Kidney (tissue), 14 donors: Measurements from ENCODE around the gene SYT11. TPM values are rescaled to one million over a fixed set of nuclear protein-coding genes. Genes with fewer than 3 reads are reported as not detected.
A peak's percentile ranks its signal among the peaks of the same experiment; 100 is the strongest.

Experiments used
- DNase-seq, 5 donors: peaks; one replicate each; pipeline ENCODE4 v3.0.0-alpha.2; 2013 to 2020
- FAIRE-seq: peaks from 2 replicates; lab custom pipeline; 2012; peaks lifted over from hg19 to GRCh38; lab: Jason Lieb, UNC
- H3K27ac ChIP-seq, 2 donors: one replicate each; pipeline ENCODE4 v1.7.0; 2013; ENCODE audit warnings: low read depth in 2 of 2, low read length in 2 of 2, inconsistent platforms in 1 of 2
- H3K27me3 ChIP-seq: one replicate; pipeline ENCODE4 v1.7.1; 2013; ENCODE audit warnings: low read length, inconsistent platforms; ENCODE audit not compliant: control insufficient read depth, insufficient read depth
- H3K36me3 ChIP-seq, 3 donors: one replicate each; pipeline versions ENCODE4 v1.7.0 to v1.7.1; 2013; ENCODE audit warnings: low read length in 3 of 3, control low read depth in 1 of 3, inconsistent platforms in 1 of 3; ENCODE audit not compliant: insufficient read depth in 3 of 3, control insufficient read depth in 2 of 3
- H3K4me1 ChIP-seq, 3 donors: one replicate each; pipeline versions ENCODE4 v1.7.0 to v1.7.1; 2013; ENCODE audit warnings: low read length in 3 of 3, inconsistent platforms in 1 of 3, low read depth in 1 of 3; ENCODE audit not compliant: control insufficient read depth in 2 of 3, insufficient read depth in 2 of 3
- H3K4me3 ChIP-seq, 3 donors: one replicate each; pipeline versions ENCODE4 v1.7.0 to v1.8.1; 2013; ENCODE audit warnings: low read length in 3 of 3, control low read depth in 1 of 3, inconsistent platforms in 1 of 3
- H3K9ac ChIP-seq, 3 donors: one replicate each; pipeline versions ENCODE4 v1.7.0 to v1.7.1; 2013; ENCODE audit warnings: low read length in 3 of 3, control low read depth in 1 of 3, inconsistent platforms in 1 of 3
- H3K9me3 ChIP-seq, 3 donors: one replicate each; pipeline versions ENCODE4 v1.7.0 to v1.7.1; 2013; ENCODE audit warnings: low read length in 3 of 3, control low read depth in 1 of 3, inconsistent platforms in 1 of 3; ENCODE audit not compliant: control insufficient read depth in 2 of 3, insufficient read depth in 1 of 3
- CTCF ChIP-seq: IDR thresholded peaks from 3 replicates; pipeline ENCODE4 v1.5.1; 2012; ENCODE audit warnings: mild to moderate bottlenecking, moderate library complexity, borderline replicate concordance; ENCODE audit not compliant: insufficient read depth; ENCODE audit errors: extremely low read depth
- intact Hi-C: fragments of 100-400 bp; cut with DNase I; formaldehyde crosslinking; loops from one replicate; pipeline ENCODE4 v1.11.1; 2022
- polyA plus RNA-seq: library from polyadenylated mRNA; stranded (reverse); fragments of 350-450 nt; fragmentation: Illumina TruSeq; extraction: RNeasy Lipid Tissue Mini Kit (QIAGEN cat#74804); gene quantifications from one replicate; pipeline ENCODE4 v1.2.3, GENCODE V29; 2014; ENCODE audit warnings: low read depth, low replicate concordance; ENCODE audit not compliant: insufficient read depth
- total RNA-seq: library from RNA; stranded (reverse); fragmentation: NEBNext Ultra II Directional; extraction: Animal tissue kit (Norgen Biotek cat#: 25700); gene quantifications from one replicate; pipeline ENCODE4 v1.2.1, GENCODE V29; 2021
- donor health status: control.
- donor health status: control.
- donor health status: control.
- donor health status: control.
- donor health status: control.
- donor health status: DM: yes; HTN: yes; CAD: no.
- donor health status: Normal renal cell carcinoma (clear cell type).

The SYT11 gene
- total and polyA plus RNA-seq, 2 donors from 2014 or later = 8.4 to 16.8 TPM

DNA sequence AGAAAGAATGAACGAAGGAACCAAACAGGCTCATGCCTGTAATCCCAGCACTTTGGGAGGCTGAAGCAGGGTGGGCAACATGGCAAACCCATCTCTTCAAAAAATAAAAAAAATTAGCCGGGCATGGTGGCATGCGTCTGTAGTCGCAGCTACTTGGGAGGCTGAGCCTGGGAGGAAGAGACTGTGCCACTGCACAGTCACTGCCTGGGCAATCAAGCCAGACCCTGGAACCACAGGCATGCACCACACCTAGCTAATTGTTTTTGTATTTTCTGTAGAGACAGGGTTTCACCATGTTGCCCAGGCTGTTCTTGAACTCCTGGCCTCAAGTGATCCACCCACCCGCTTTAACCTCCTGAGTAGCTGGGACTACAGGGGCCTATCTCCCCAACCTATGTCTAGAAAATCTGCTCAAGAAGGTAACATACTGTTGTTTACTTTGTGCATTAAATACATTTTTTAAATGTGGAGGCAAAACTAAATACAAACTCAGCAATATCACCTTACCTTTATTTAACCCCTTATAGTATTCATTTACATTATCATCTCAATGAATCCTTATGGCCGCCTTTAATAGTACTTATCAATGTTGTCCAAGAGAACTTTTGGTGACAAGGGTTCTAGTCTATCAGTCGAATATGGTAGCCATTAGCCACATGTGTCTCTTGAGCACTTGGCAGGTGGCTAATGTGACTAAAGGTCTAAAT lies 72.1 kb downstream of the SYT11 start:
- DNase-seq = no peak
- no peak for FAIRE-seq
- Histone ChIP-seq H3K27me3 (no peaks in the 10 kb centered on the region), H3K9ac (peak overlapping the region in 2 of 3 donors; percentile 24 to 58), H3K27ac (peak overlapping the region in 1 of 2 donors; percentile 57), H3K4me1 (peaks cover 3 to 19% (median 9%) of the 10 kb centered on the region in 3 donors), H3K9me3 (no peaks in the 10 kb centered on the region), H3K4me3 (peak overlapping the region in 2 of 3 donors; percentile 45 to 55), H3K36me3 (peaks cover 12 to 42% (median 16%) of the 10 kb centered on the region in 3 donors)
- intact Hi-C loops = no loop called here
- TF ChIP-seq CTCF = no peak

DNA sequence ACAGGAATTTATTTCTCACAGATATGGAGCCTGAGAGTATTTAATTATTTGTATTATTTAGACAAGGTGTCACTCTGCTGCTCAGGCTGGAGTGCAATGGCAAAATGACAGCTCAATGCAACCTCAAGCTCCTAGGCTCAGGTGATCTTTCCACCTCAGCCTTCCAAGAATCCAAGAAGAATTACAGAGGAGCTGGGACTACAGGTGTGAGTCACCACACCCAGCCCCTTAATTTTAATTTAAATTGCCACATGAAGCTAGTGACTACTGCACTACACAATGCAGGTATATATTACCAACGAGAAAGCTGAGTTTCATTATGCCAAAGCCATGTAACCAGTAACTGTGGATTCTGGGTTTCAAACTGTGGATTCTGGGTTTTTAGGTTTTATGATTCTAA lies 72.7 kb downstream of the SYT11 start:
- no peaks in the 10 kb centered on the region for H3K9me3 ChIP-seq
- no peak for TF ChIP-seq CTCF
- H3K4me1 ChIP-seq = peaks cover 3 to 19% (median 9%) of the 10 kb centered on the region in 3 donors
- peak overlapping the region in 2 of 3 donors; percentile 45 to 55 for H3K4me3 ChIP-seq
- FAIRE-seq (no peak), DNase-seq (no peak)
- peaks cover 6 to 36% (median 11%) of the 10 kb centered on the region in 3 donors for H3K36me3 ChIP-seq
- H3K9ac ChIP-seq = peak overlapping the region in 1 of 3 donors; percentile 58
- H3K27ac ChIP-seq = no peak overlapping the region
- no peaks in the 10 kb centered on the region for H3K27me3 ChIP-seq
- intact Hi-C loops = no loop called here

DNA sequence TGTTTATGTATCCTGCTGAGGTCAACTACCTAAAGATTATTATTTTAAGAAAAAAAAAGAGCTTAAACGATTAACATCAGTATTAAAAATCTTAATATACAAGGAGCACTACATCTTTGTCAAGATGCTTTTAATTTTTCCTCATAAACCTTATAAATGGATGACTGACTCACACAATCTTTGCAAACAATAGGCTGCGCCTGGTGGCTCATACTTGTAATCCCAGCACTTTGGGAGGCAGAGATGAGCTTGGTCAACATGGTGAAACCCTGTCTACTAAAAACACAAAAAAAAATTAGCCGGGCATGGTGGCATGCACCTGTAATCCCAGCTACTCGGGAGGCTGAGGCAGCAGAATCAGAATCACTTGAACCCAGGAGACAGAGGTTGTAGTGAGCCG lies 73.1 kb downstream of the SYT11 start:
- Histone ChIP-seq H3K27ac (no peak overlapping the region), H3K4me1 (peaks cover 3 to 19% (median 9%) of the 10 kb centered on the region in 3 donors), H3K27me3 (no peaks in the 10 kb centered on the region), H3K4me3 (peak overlapping the region in 1 of 3 donors; percentile 82), H3K36me3 (peaks cover 5 to 32% (median 7%) of the 10 kb centered on the region in 3 donors), H3K9ac (peak overlapping the region in 1 of 3 donors; percentile 3), H3K9me3 (no peaks in the 10 kb centered on the region)
- DNase-seq (no peak), FAIRE-seq (no peak)
- TF ChIP-seq CTCF = no peak
- intact Hi-C loops = no loop called here
